SK-N-SH (cell line): Measurements from ENCODE around the gene DEFB114.

Experiments used
- CTCF ChIP-seq: fragments of 200-600 bp; sonication (generic); IDR thresholded peaks from 2 replicates; pipeline ENCODE4 v1.6.1; 2017; ENCODE audit warnings: antibody characterized with exemption, mild to moderate bottlenecking, moderate library complexity
- EZH2phosphoT487 ChIP-seq: fragments of 200-600 bp; sonication (generic); IDR thresholded peaks from 2 replicates; pipeline ENCODE4 v1.6.1; 2017; ENCODE audit warnings: low read depth, mixed run types, mild to moderate bottlenecking, antibody characterized with exemption, moderate library complexity, borderline replicate concordance
- GABPA ChIP-seq: IDR thresholded peaks from 2 replicates; pipeline ENCODE4 v1.4.0; 2012; ENCODE audit warnings: low read depth, mild to moderate bottlenecking
- RFX5 ChIP-seq: IDR thresholded peaks from 2 replicates; pipeline ENCODE4 v1.6.1; 2012; ENCODE audit warnings: mild to moderate bottlenecking, improper control_type of control experiment, low read length
- SIN3A ChIP-seq: IDR thresholded peaks from 2 replicates; pipeline ENCODE4 v1.6.1; 2012; ENCODE audit warnings: low read depth, mild to moderate bottlenecking, low read length, moderate library complexity, borderline replicate concordance

DNA sequence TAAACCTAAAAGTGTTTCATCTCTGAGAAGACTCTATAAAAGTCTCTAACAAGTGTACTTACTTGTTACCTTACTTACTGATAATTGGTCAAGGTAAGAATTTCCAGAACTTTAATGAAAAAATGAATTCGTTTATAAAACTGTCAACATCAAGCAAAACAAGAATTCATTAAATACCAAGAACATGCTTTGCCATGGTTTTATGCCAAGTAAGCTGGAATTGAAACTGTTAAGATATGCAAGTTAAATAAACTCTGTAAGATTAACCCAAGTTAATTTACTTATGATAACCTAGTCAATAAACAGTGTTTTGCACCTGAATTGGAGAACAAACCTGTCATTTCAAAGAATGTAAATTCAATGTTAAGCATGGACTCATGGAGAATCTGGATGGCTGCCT lies 22.6 kb upstream of the DEFB114 start:
- TF ChIP-seq RFX5 (no peak), GABPA (no peak), EZH2phosphoT487 (no peak), CTCF (no peak), SIN3A (no peak)
